Pulmonary artery endothelial cell (primary cell): ENCODE data around the gene ZNF780B. TPM values are rescaled to one million over a fixed set of nuclear protein-coding genes. Genes with fewer than 3 reads are reported as not detected.
A peak's percentile ranks its signal among the peaks of the same experiment; 100 is the strongest.

Experiments used
- DNase-seq: peaks from one replicate; pipeline ENCODE4 v3.0.0-alpha.2; 2011; ENCODE audit warnings: low read depth, low spot score
- total RNA-seq: library from RNA; depleted of rRNA; stranded (reverse); fragments of >200 nt; gene quantifications from 2 replicates; pipeline ENCODE4 v1.2.3, GENCODE V29; 2014

ZNF780B gene
- 6.5 and 9.8 TPM in 2 replicates for total RNA-seq

- DNase-seq: peak; percentile 7
Observed at GRCh38 chr19:40055832-40056504, at the start of gene ZNF780B. TSS of gene ZNF780B (minus strand) at chr19:40056231. CDS start at chr19:40050332, 5,899 bp downstream.

- no peak for DNase-seq
Observed at GRCh38 chr19:40104754-40105153, 48.7 kb upstream of the ZNF780B start.

- DNase-seq: no peak
Observed at GRCh38 chr19:40103600-40103999, 47.6 kb upstream of the ZNF780B start.

GRCh38 chr19:40101813-40102212, 45.8 kb upstream of the ZNF780B start:
- DNase-seq: no peak

GRCh38 chr19:40093416-40093815, 37.4 kb upstream of the ZNF780B start:
- DNase-seq: no peak

GRCh38 chr19:40091205-40092129, 35.4 kb upstream of the ZNF780B start:
- DNase-seq: no peak

- peak; percentile 17 for DNase-seq
Observed at GRCh38 chr19:40090241-40091204, 34.5 kb upstream of the ZNF780B start, which contains the start of gene ZNF780A. TSS of gene ZNF780A (minus strand) at chr19:40090943. CDS start at chr19:40084753, 6,190 bp downstream.

- no peak for DNase-seq
Observed at GRCh38 chr19:40089462-40089861, 33.4 kb upstream of the ZNF780B start.

- no peak for DNase-seq
Observed at GRCh38 chr19:40088299-40089047, 32.4 kb upstream of the ZNF780B start.

- no peak for DNase-seq
Observed at GRCh38 chr19:40084948-40085347, 28.9 kb upstream of the ZNF780B start.

- DNase-seq: no peak
Observed at GRCh38 chr19:40081411-40081810, 25.4 kb upstream of the ZNF780B start.

GRCh38 chr19:40080289-40080688, 24.3 kb upstream of the ZNF780B start:
- no peak for DNase-seq

- DNase-seq: no peak
Observed at GRCh38 chr19:40078377-40078776, 22.3 kb upstream of the ZNF780B start.

- no peak for DNase-seq
Observed at GRCh38 chr19:40070058-40070457, 14.0 kb upstream of the ZNF780B start.

- no peak for DNase-seq
Observed at GRCh38 chr19:40059624-40060023, 3.6 kb upstream of the ZNF780B start.

GRCh38 chr19:40057166-40057565, 1.1 kb upstream of the ZNF780B start:
- DNase-seq: no peak

- DNase-seq: no peak
Observed at GRCh38 chr19:40056505-40056904, 474 bp upstream of the ZNF780B start.

GRCh38 chr19:40055049-40055448, 982 bp downstream of the ZNF780B start:
- no peak for DNase-seq

- DNase-seq: no peak
Observed at GRCh38 chr19:40054632-40055031, 1.4 kb downstream of the ZNF780B start.

GRCh38 chr19:40053491-40053890, 2.5 kb downstream of the ZNF780B start:
- no peak for DNase-seq
